Neutrophil (primary cell): ENCODE data around the gene TTC7B.

Experiments
- H3K27ac ChIP-seq: fragments of 200-600 bp; sonication (generic); 2 replicates; pipeline ENCODE4 v1.5.1; 2016; ENCODE audit warnings: mild to moderate bottlenecking, moderate library complexity
- H3K27me3 ChIP-seq: fragments of 200-600 bp; sonication (generic); 2 replicates; pipeline ENCODE4 v1.6.0; 2016; ENCODE audit warnings: mild to moderate bottlenecking
- H3K36me3 ChIP-seq: fragments of 200-600 bp; sonication (generic); 2 replicates; pipeline ENCODE4 v1.5.1; 2017
- H3K4me1 ChIP-seq, 2 experiments: fragments of 200-600 bp in 1 of 2; sonication (generic) in 1 of 2; 1 replicate in 1 of 2; 2 replicates in 1 of 2; pipeline versions ENCODE4 v1.5.1 to v1.6.1; 2013 to 2016; ENCODE audit warnings: low read depth in 1 of 2, low read length in 1 of 2, mild to moderate bottlenecking in 1 of 2, moderate library complexity in 1 of 2; ENCODE audit not compliant: control insufficient read depth in 1 of 2, insufficient read depth in 1 of 2
- H3K4me3 ChIP-seq, 2 experiments: fragments of 200-600 bp in 1 of 2; sonication (generic) in 1 of 2; 1 replicate in 1 of 2; 2 replicates in 1 of 2; pipeline ENCODE4 v1.5.1; 2013 to 2016; ENCODE audit warnings: low read depth in 1 of 2, low read length in 1 of 2, mild to moderate bottlenecking in 1 of 2, moderate library complexity in 1 of 2
- H3K9me3 ChIP-seq: fragments of 200-600 bp; sonication (generic); 2 replicates; pipeline ENCODE4 v1.5.1; 2016
- TF ChIP-seq, protein P1 (sequence below): fragments of 200-600 bp; sonication (generic); IDR thresholded peaks from 2 replicates; pipeline ENCODE4 v1.5.1; 2016; ENCODE audit warnings: antibody characterized with exemption

Gene TTC7B

DNA sequence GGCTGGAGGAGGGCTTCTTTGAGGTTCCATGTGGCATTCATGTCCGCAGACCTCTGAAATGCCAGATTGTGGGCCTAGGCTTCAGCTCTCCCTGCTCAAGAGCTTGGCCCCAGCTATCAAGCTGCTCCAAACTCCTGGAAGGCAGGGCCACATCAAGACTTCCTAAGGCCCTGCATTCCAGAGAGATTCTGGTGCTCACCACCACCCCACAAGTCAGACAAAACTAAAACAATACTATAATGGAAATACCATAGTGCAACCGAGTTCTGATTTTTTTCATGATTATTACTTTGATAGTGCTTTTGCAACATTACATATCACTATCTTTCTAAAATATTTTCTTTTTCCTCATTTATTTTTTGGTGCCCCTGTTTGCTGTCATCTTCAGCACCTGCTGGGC, 333.1 kb downstream of the TTC7B start:
- Histone ChIP-seq H3K27ac (no peak overlapping the region), H3K4me1 (no peaks in the 10 kb centered on the region), H3K36me3 (no peaks in the 10 kb centered on the region), H3K9me3 (no peaks in the 10 kb centered on the region), H3K4me3 (no peak overlapping the region), H3K27me3 (peaks cover 12% of the 10 kb centered on the region)
- TF ChIP-seq, protein P1, sequence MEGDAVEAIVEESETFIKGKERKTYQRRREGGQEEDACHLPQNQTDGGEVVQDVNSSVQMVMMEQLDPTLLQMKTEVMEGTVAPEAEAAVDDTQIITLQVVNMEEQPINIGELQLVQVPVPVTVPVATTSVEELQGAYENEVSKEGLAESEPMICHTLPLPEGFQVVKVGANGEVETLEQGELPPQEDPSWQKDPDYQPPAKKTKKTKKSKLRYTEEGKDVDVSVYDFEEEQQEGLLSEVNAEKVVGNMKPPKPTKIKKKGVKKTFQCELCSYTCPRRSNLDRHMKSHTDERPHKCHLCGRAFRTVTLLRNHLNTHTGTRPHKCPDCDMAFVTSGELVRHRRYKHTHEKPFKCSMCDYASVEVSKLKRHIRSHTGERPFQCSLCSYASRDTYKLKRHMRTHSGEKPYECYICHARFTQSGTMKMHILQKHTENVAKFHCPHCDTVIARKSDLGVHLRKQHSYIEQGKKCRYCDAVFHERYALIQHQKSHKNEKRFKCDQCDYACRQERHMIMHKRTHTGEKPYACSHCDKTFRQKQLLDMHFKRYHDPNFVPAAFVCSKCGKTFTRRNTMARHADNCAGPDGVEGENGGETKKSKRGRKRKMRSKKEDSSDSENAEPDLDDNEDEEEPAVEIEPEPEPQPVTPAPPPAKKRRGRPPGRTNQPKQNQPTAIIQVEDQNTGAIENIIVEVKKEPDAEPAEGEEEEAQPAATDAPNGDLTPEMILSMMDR = no peak

DNA sequence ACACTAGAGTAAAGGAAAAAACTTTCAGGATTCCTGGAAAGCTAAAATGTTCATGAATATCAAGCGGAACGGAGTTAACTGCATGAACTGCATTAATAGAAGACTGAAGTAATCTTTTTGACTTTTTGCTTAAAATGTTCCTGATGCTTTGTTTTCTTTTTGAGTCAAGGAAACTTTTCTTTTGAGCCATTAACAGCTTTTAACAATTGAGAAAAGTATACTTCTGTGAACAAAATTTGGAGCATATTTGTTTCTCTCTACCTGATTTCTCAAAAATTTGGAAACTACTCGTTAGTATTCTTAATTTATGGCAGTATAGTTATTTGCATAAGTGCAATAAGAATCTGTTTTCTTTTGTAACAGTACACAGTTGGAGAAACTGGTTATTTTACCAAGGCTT, 340.9 kb downstream of the TTC7B start:
- H3K36me3 ChIP-seq = no peaks in the 10 kb centered on the region
- H3K4me1 ChIP-seq = no peaks in the 10 kb centered on the region
- no peak overlapping the region for H3K4me3 ChIP-seq
- TF ChIP-seq, protein P1 = no peak
- no peak overlapping the region for H3K27ac ChIP-seq
- no peaks in the 10 kb centered on the region for H3K27me3 ChIP-seq
- H3K9me3 ChIP-seq = peaks cover 11% of the 10 kb centered on the region
